ENCODE results near the gene XKR8. TPM values are rescaled to one million over a fixed set of nuclear protein-coding genes. Genes with fewer than 3 reads are reported as not detected.

XKR8 gene
- total RNA-seq, 6 donors from 2014 or later: 3.1 to 13.5 (median 8.6) TPM

DNA sequence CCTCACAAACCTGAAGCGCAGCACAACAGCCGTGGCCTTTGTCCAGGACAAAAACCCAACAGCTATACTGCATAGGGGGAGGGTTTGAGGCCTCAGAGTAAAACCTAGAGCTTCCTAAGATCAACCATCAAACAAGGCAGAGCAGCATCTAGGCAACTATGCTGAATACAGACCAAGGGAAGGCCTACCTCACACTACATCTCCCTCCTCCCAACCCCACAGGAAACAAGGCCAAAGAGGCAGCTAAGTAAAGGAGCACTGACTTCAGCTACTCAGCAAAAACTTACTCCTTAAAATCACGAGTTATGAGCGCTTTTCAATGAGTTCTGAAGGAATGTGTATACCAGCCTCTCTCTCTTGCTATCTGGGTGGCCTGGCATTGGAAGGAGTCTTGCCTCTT is 12.4 kb downstream of the XKR8 start:
- H3K4me1 ChIP-seq: peaks cover 0 to 5% (median 2%) of the 10 kb centered on the region in 4 donors
- 68 to 80% methylated on average over 4 of the region's 4 CpGs for WGBS, 2 donors
- no peak overlapping the region for H3K4me3 ChIP-seq
- no peaks in the 10 kb centered on the region for H3K27me3 ChIP-seq
- peaks cover under 1 to 73% (median 20%) of the 10 kb centered on the region in 4 donors for H3K36me3 ChIP-seq
- TF ChIP-seq POLR2A (IDR thresholded peaks at IDR 0.05) (no peak), EP300 (IDR thresholded peaks at IDR 0.05) (no peak), POLR2AphosphoS5 (IDR thresholded peaks at IDR 0.05) (no peak)
- TF ChIP-seq, protein P1, sequence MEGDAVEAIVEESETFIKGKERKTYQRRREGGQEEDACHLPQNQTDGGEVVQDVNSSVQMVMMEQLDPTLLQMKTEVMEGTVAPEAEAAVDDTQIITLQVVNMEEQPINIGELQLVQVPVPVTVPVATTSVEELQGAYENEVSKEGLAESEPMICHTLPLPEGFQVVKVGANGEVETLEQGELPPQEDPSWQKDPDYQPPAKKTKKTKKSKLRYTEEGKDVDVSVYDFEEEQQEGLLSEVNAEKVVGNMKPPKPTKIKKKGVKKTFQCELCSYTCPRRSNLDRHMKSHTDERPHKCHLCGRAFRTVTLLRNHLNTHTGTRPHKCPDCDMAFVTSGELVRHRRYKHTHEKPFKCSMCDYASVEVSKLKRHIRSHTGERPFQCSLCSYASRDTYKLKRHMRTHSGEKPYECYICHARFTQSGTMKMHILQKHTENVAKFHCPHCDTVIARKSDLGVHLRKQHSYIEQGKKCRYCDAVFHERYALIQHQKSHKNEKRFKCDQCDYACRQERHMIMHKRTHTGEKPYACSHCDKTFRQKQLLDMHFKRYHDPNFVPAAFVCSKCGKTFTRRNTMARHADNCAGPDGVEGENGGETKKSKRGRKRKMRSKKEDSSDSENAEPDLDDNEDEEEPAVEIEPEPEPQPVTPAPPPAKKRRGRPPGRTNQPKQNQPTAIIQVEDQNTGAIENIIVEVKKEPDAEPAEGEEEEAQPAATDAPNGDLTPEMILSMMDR (IDR thresholded peaks at IDR 0.05): no peak
- no peaks in the 10 kb centered on the region for H3K9me3 ChIP-seq
- DNase-seq (no peak), ATAC-seq (ENCODE audit: low FRiP score in 2 of 2) (no peak)
- H3K27ac ChIP-seq: peak overlapping the region in 1 of 4 donors; percentile 17

DNA sequence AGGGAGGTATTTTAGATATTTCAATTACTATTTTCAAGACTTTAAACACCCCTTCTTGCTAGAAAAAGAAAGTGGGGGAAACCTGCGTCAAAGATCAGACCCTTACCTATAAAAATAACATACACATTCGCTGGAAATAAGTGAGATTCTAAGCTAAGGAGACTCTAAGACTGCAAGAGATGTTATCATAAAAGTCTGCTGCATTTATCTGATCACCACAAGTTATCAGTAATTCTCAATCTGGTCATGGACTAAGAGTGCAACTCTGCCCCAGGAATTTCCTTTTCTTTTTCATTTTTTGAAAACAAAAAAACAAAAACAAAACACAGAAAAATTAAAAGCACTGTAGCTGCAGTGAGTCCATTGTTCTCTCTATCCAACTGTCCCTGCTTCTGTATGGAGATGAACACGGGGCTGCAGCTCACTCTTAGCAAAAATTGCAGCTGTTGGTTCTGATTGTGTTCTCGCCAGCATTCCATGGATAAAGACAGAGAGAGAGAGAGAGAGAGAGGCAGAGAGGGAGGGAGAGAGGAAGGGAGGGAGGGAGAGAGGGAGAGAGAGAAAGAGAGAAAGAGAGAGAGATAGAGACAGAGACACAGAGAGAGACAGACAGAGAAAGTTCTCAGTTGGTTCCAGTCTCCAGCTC is 14.1 kb downstream of the XKR8 start:
- Histone ChIP-seq H3K9me3 (no peaks in the 10 kb centered on the region), H3K36me3 (peaks cover 0 to 65% (median 15%) of the 10 kb centered on the region in 4 donors), H3K4me3 (no peak overlapping the region)

DNA sequence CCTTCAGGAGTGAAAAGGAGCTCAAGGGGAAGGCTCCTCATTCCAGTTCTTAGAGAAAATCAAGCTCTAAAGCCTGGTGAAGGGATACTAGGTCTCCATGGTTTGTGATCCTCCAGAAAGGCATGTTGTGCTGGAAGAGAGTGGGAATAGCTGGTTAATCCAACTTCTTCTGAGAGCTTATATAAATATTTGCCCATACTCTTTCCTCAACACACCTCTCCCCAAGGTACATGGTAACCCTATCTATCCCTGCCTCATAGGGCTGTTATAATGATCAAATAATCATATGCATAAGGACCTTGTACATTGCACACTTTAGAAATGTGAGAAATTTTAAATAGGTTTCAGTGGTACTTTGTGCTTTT is 14.6 kb downstream of the XKR8 start:
- Histone ChIP-seq H3K9me3 (no peaks in the 10 kb centered on the region), H3K36me3 (peaks cover 0 to 65% (median 15%) of the 10 kb centered on the region in 4 donors), H3K27me3 (no peaks in the 10 kb centered on the region), H3K27ac (no peak overlapping the region), H3K4me1 (peaks cover 2 to 7% (median 5%) of the 10 kb centered on the region in 4 donors), H3K4me3 (no peak overlapping the region)
- ATAC-seq (ENCODE audit: low FRiP score in 2 of 2): no peak
- no peak for TF ChIP-seq POLR2A (IDR thresholded peaks at IDR 0.05)
- no peak for TF ChIP-seq EP300 (IDR thresholded peaks at IDR 0.05)
- no peak for TF ChIP-seq POLR2AphosphoS5 (IDR thresholded peaks at IDR 0.05)
- TF ChIP-seq, protein P1 (IDR thresholded peaks at IDR 0.05): no peak
- no peak for DNase-seq

More for the DNA sequence above, 14.1 kb downstream of the XKR8 start:
- Histone ChIP-seq H3K27ac (no peak overlapping the region), H3K4me1 (peaks cover 0 to 5% (median 2%) of the 10 kb centered on the region in 4 donors), H3K27me3 (no peaks in the 10 kb centered on the region)
- TF ChIP-seq POLR2AphosphoS5 (IDR thresholded peaks at IDR 0.05): no peak
- no peak for TF ChIP-seq POLR2A (IDR thresholded peaks at IDR 0.05)
- TF ChIP-seq, protein P1 (IDR thresholded peaks at IDR 0.05): no peak
- no peak for TF ChIP-seq EP300 (IDR thresholded peaks at IDR 0.05)
- 70 to 80% methylated on average over 4 of the region's 4 CpGs for WGBS, 2 donors
- DNase-seq (no peak), ATAC-seq (ENCODE audit: low FRiP score in 2 of 2) (no peak)

DNA sequence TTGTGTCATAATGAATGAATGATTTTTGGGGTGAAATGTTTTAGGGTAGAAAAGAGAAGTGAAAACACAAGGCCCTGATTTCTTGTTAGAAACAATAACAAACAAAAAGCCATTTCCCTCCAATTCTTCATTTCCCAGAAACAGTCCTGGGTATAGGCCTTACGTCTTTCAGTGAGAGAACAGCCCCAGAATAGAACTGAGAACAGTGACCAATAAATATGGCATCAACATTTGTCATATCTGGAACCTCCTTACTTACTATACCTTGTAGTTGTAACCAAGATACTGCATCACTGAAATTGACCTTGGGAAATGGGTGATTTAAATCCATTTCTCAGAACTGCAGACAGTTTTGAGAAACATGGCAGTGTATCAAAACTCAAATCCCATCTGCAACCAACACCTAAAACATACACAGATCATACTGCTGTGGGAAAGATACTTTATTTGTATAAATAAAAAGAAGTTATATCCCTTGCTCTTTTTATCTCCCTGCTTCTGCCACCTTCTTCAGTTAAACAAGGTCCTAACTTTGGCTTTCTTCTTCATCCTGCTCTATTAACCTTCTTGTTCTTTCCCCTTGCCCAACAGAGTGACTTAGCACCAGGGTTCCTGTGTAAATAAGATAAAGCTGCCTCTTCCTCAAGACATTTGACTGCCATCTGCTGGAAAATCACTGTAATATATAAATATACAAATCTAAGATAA is 19.5 kb downstream of the XKR8 start:
- 61 to 68% methylated on average over 1 of the region's 1 CpG for WGBS, 2 donors
- Histone ChIP-seq H3K9me3 (no peaks in the 10 kb centered on the region), H3K4me3 (no peak overlapping the region), H3K27me3 (no peaks in the 10 kb centered on the region), H3K4me1 (peaks cover 5 to 7% (median 6%) of the 10 kb centered on the region in 4 donors), H3K27ac (peak overlapping the region in 1 of 4 donors; percentile 36), H3K36me3 (peaks cover 0 to 35% (median 5%) of the 10 kb centered on the region in 4 donors)
- DNase-seq: no peak
- TF ChIP-seq, protein P1 (IDR thresholded peaks at IDR 0.05): peak in 5 of 6 experiments; percentile 31 to 68 (median 61)
- TF ChIP-seq EP300 (IDR thresholded peaks at IDR 0.05): no peak
- ATAC-seq (ENCODE audit: low FRiP score in 2 of 2): peak; percentile 73 to 82
